Measurements from ENCODE around the gene RAPGEF5. TPM values are rescaled to one million over a fixed set of nuclear protein-coding genes. Genes with fewer than 3 reads are reported as not detected.
A peak's percentile ranks its signal among the peaks of the same experiment; 100 is the strongest.

RAPGEF5 gene
- total and polyA plus RNA-seq, 4 donors: 16.1 to 308 (median 61.4) TPM

DNA sequence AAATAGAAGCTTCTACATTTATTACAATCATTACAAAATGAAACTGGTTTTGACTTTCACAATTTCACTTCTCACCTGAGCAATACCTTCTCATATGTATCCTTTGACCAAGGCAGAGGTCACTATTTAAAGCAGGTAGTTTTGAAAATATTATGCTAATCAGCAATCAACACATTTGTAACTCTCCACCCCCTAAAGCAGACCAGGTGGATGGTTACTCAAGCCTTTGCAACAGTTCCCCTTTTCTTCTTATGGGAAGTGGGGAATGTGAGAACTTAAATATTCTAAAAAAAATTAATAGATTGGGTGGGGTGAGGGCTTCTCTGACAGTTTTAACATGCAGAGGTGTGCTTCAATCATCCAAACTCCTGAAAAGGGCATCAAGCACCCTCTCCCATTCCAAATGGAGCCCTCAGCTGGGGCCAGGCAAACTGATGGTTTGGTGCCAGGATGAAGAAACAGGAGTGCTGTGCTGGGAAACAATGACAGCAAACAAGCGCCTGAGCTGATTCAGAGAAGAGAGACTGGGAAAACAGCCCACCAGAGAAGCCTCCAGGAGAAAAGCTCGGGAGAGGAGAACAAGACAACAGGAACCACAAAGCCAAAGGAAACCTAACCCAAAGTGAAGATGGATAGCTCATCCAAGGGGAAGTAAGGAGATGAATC lies 17.1 kb downstream of the RAPGEF5 start:
- no peak for DNase-seq
- Histone ChIP-seq H3K27ac (ENCODE audit: low read depth in 1 of 2, low read length in 1 of 2) (peak overlapping the region in 1 of 2 donors; percentile 35), H3K9me3 (ENCODE audit: control insufficient read depth in 4 of 4, insufficient read depth in 3 of 4, low read length in 3 of 4) (no peaks in the 10 kb centered on the region), H3K27me3 (ENCODE audit: control insufficient read depth in 3 of 3, insufficient read depth in 3 of 3, low read length in 2 of 3) (no peaks in the 10 kb centered on the region), H3K9ac (ENCODE audit: insufficient read depth in 1 of 2, low read length in 2 of 2) (no peak overlapping the region), H3K36me3 (ENCODE audit: control insufficient read depth in 4 of 4, insufficient read depth in 4 of 4, low read length in 4 of 4) (no peaks in the 10 kb centered on the region), H3K4me1 (ENCODE audit: control insufficient read depth in 5 of 5, insufficient read depth in 5 of 5, low read length in 5 of 5) (peaks cover 0 to 14% (median 0%) of the 10 kb centered on the region in 5 donors), H3K4me3 (no peak overlapping the region)
- TF ChIP-seq, protein P1, sequence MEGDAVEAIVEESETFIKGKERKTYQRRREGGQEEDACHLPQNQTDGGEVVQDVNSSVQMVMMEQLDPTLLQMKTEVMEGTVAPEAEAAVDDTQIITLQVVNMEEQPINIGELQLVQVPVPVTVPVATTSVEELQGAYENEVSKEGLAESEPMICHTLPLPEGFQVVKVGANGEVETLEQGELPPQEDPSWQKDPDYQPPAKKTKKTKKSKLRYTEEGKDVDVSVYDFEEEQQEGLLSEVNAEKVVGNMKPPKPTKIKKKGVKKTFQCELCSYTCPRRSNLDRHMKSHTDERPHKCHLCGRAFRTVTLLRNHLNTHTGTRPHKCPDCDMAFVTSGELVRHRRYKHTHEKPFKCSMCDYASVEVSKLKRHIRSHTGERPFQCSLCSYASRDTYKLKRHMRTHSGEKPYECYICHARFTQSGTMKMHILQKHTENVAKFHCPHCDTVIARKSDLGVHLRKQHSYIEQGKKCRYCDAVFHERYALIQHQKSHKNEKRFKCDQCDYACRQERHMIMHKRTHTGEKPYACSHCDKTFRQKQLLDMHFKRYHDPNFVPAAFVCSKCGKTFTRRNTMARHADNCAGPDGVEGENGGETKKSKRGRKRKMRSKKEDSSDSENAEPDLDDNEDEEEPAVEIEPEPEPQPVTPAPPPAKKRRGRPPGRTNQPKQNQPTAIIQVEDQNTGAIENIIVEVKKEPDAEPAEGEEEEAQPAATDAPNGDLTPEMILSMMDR (IDR thresholded peaks at IDR 0.05; ENCODE audit: control extremely low read depth, extremely low read depth): no peak
- 64 to 68% methylated on average over 2 of the region's 2 CpGs for WGBS, 2 donors
- no peak for ATAC-seq (ENCODE audit: insufficient read depth, low FRiP score)

DNA sequence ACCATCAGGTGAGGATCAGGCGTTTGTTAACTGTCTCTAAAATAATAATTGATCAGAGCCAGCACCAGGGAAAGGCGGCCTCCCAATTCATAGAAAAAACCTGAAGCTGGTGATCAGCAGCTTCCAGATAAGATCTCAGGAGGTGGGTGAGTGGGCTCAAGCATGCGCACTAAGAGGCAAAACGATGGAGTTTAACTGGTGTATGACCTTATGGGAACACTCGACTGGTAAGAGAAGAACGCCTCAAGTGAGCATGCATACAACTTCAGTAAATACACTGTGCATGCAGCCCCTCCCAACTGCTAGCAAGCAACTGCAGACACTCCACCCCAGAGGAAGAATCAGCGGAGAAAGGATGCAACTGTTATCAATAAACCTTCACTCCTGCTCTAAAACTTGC lies 18.1 kb downstream of the RAPGEF5 start:
- Histone ChIP-seq H3K4me3 (no peak overlapping the region), H3K4me1 (ENCODE audit: control insufficient read depth in 5 of 5, insufficient read depth in 5 of 5, low read length in 5 of 5) (peaks cover 0 to 14% (median 0%) of the 10 kb centered on the region in 5 donors), H3K27me3 (ENCODE audit: control insufficient read depth in 3 of 3, insufficient read depth in 3 of 3, low read length in 2 of 3) (no peaks in the 10 kb centered on the region), H3K9me3 (ENCODE audit: control insufficient read depth in 4 of 4, insufficient read depth in 3 of 4, low read length in 3 of 4) (no peaks in the 10 kb centered on the region), H3K9ac (ENCODE audit: insufficient read depth in 1 of 2, low read length in 2 of 2) (no peak overlapping the region), H3K27ac (ENCODE audit: low read depth in 1 of 2, low read length in 1 of 2) (no peak overlapping the region), H3K36me3 (ENCODE audit: control insufficient read depth in 4 of 4, insufficient read depth in 4 of 4, low read length in 4 of 4) (no peaks in the 10 kb centered on the region)
- ATAC-seq (ENCODE audit: insufficient read depth, low FRiP score): no peak
- no peak for DNase-seq
- WGBS, 2 donors: 53 to 66% methylated on average over 7 of the region's 7 CpGs
- TF ChIP-seq, protein P1 (IDR thresholded peaks at IDR 0.05; ENCODE audit: control extremely low read depth, extremely low read depth): no peak

- Histone ChIP-seq H3K4me1 (ENCODE audit: control insufficient read depth in 5 of 5, insufficient read depth in 5 of 5, low read length in 5 of 5) (peaks cover 0 to 14% (median 0%) of the 10 kb centered on the region in 5 donors), H3K27ac (ENCODE audit: low read depth in 1 of 2, low read length in 1 of 2) (no peak overlapping the region), H3K9ac (ENCODE audit: insufficient read depth in 1 of 2, low read length in 2 of 2) (no peak overlapping the region), H3K27me3 (ENCODE audit: control insufficient read depth in 3 of 3, insufficient read depth in 3 of 3, low read length in 2 of 3) (no peaks in the 10 kb centered on the region), H3K36me3 (ENCODE audit: control insufficient read depth in 4 of 4, insufficient read depth in 4 of 4, low read length in 4 of 4) (no peaks in the 10 kb centered on the region), H3K9me3 (ENCODE audit: control insufficient read depth in 4 of 4, insufficient read depth in 3 of 4, low read length in 3 of 4) (no peaks in the 10 kb centered on the region), H3K4me3 (no peak overlapping the region)
- TF ChIP-seq, protein P1 (IDR thresholded peaks at IDR 0.05; ENCODE audit: control extremely low read depth, extremely low read depth): no peak
- 60 to 70% methylated on average over 2 of the region's 2 CpGs for WGBS, 2 donors
- ATAC-seq (ENCODE audit: insufficient read depth, low FRiP score) (no peak), DNase-seq (no peak)
Observed at GRCh38 chr7:22338411-22338810, 18.5 kb downstream of the RAPGEF5 start.

All from lung (tissue), 12 donors.